Fibroblast of lung (primary cell): ENCODE results near the gene KCNE5. TPM values are rescaled to one million over a fixed set of nuclear protein-coding genes. Genes with fewer than 3 reads are reported as not detected.

ENCODE experiments used
- DNase-seq, 2 donors: peaks; one replicate each; pipeline versions ENCODE4 v3.0.0 to v3.0.0-alpha.2; 2010; ENCODE audit warnings: low read depth in 2 of 2
- H2AFZ ChIP-seq: 2 replicates; pipeline ENCODE4 v1.5.1; 2012; ENCODE audit warnings: low read length, control low read depth, inconsistent platforms
- H3K27ac ChIP-seq: 2 replicates; pipeline ENCODE4 v1.5.1; 2011; ENCODE audit warnings: low read length, control low read depth; ENCODE audit not compliant: insufficient read depth
- H3K27me3 ChIP-seq: 2 replicates; pipeline ENCODE4 v1.5.1; 2011; ENCODE audit warnings: mild to moderate bottlenecking, low read length; ENCODE audit not compliant: control insufficient read depth, insufficient read depth
- H3K36me3 ChIP-seq: 2 replicates; pipeline ENCODE4 v1.5.1; 2011; ENCODE audit warnings: low read length; ENCODE audit not compliant: control insufficient read depth, insufficient read depth
- H3K4me1 ChIP-seq: 2 replicates; pipeline ENCODE4 v1.5.1; 2011; ENCODE audit warnings: low read length; ENCODE audit not compliant: control insufficient read depth, insufficient read depth; ENCODE audit errors: extremely low read depth
- H3K4me2 ChIP-seq: 2 replicates; pipeline ENCODE4 v1.5.1; 2011; ENCODE audit warnings: low read length, control low read depth; ENCODE audit not compliant: insufficient read depth; ENCODE audit errors: extremely low read depth
- H3K4me3 ChIP-seq, 4 experiments: fragments of 200-600 bp in 1 of 4; sonication (generic) in 1 of 4; replicated peaks in 1 of 4; 2 replicates each; pipeline ENCODE4 v1.5.1; 2011 to 2016; ENCODE audit warnings: low read length in 4 of 4, low read depth in 3 of 4, mild to moderate bottlenecking in 3 of 4, control low read depth in 2 of 4, inconsistent platforms in 1 of 4, mixed read lengths in 1 of 4; ENCODE audit not compliant: insufficient read depth in 1 of 4; ENCODE audit errors: control extremely low read depth in 1 of 4
- H3K79me2 ChIP-seq: 2 replicates; pipeline ENCODE4 v1.5.1; 2012; ENCODE audit warnings: mild to moderate bottlenecking, low read length, inconsistent platforms; ENCODE audit not compliant: control insufficient read depth, insufficient read depth
- H3K9ac ChIP-seq: 2 replicates; pipeline ENCODE4 v1.5.1; 2011; ENCODE audit warnings: mild to moderate bottlenecking, low read length, control low read depth; ENCODE audit not compliant: insufficient read depth
- H3K9me3 ChIP-seq: 2 replicates; pipeline ENCODE4 v1.5.1; 2012; ENCODE audit warnings: low read depth, low read length; ENCODE audit not compliant: control insufficient read depth, insufficient read depth
- H4K20me1 ChIP-seq: 2 replicates; pipeline ENCODE4 v1.5.1; 2011; ENCODE audit warnings: low read length; ENCODE audit not compliant: control insufficient read depth, insufficient read depth; ENCODE audit errors: extremely low read depth
- CTCF ChIP-seq, 2 donors: IDR thresholded peaks in 1 of 2; conservative IDR thresholded peaks in 1 of 2; 1 replicate in 1 of 2; 2 replicates in 1 of 2; pipeline ENCODE4 v1.5.1; 2011 to 2012; ENCODE audit warnings: low read length in 2 of 2, control low read depth in 1 of 2, inconsistent platforms in 1 of 2, low read depth in 1 of 2, mild to moderate bottlenecking in 1 of 2
- EZH2 ChIP-seq: IDR thresholded peaks from 2 replicates; pipeline ENCODE4 v1.5.1; 2012; ENCODE audit warnings: low read length, control low read depth, mild to moderate bottlenecking; ENCODE audit errors: missing control alignments
- polyA plus RNA-seq, 2 donors: library from polyadenylated mRNA; depleted of rRNA in 1 of 2; stranded (reverse) in 1 of 2; unstranded in 1 of 2; fragments of >200 nt; gene quantifications; 2 replicates each; pipeline ENCODE4 v1.2.1, GENCODE V29; 2011 to 2012; ENCODE audit warnings: missing spikeins in 1 of 2
- total RNA-seq: library from RNA; depleted of rRNA; stranded (reverse); fragments of >200 nt; gene quantifications from 2 replicates; pipeline ENCODE4 v1.2.1, GENCODE V29; 2014

KCNE5 gene
- total and polyA plus RNA-seq, 2 donors (not counting 1 experiment from before 2014, with no cell fraction given), result 0.12 to 1.2 TPM

GRCh38 chrX:109626637-109627036, 1.7 kb upstream of the KCNE5 start:
- no peak overlapping the region for H3K4me2 ChIP-seq

DNA sequence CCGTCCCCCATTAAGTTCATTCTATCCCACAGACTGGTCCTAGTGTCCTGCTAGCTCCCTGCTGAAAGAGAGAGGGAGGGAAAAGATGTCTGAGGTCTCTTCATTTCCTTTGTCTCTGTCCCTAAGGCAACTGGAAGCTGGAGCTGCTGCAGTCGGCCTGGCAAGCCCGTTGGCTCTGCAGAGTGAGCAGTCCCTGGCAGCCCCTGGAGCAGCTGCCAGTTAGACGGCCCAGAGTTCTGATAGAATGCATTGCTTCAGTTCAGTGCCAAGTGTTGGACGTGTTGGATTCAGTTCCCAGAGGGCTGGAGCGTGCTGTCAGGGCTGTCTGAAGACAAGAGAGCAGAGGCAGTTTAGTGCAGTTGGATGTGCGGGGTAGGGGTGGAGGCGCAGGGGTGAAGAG, 975 bp downstream of the KCNE5 start:
- no peak overlapping the region for H3K9ac ChIP-seq
- H3K79me2 ChIP-seq, result no peaks in the 10 kb centered on the region
- H2AFZ ChIP-seq, result no peak overlapping the region
- no peak overlapping the region for H3K4me3 ChIP-seq
- H4K20me1 ChIP-seq, result no peaks in the 10 kb centered on the region
- H3K27ac ChIP-seq, result no peak overlapping the region
- TF ChIP-seq EZH2 (no peak), CTCF (conservative IDR thresholded peaks at IDR 0.05 in 1 of 2, IDR thresholded peaks at IDR 0.05 in 1 of 2; ENCODE audit: low read depth in 1 of 2, low read length in 2 of 2) (no peak)
- no peaks in the 10 kb centered on the region for H3K4me1 ChIP-seq
- H3K9me3 ChIP-seq, result no peaks in the 10 kb centered on the region
- no peaks in the 10 kb centered on the region for H3K27me3 ChIP-seq
- H3K36me3 ChIP-seq, result no peaks in the 10 kb centered on the region
- no peak overlapping the region for H3K4me2 ChIP-seq
- DNase-seq, result no peak

More at GRCh38 chrX:109626637-109627036, 1.7 kb upstream of the KCNE5 start:
- no peaks in the 10 kb centered on the region for H3K27me3 ChIP-seq
- no peaks in the 10 kb centered on the region for H3K4me1 ChIP-seq
- H3K9me3 ChIP-seq, result no peaks in the 10 kb centered on the region
- no peak for DNase-seq
- H3K79me2 ChIP-seq, result no peaks in the 10 kb centered on the region
- no peak overlapping the region for H3K9ac ChIP-seq
- H2AFZ ChIP-seq, result no peak overlapping the region
- no peaks in the 10 kb centered on the region for H3K36me3 ChIP-seq
- no peak overlapping the region for H3K4me3 ChIP-seq
- TF ChIP-seq EZH2, result no peak
- TF ChIP-seq CTCF (conservative IDR thresholded peaks at IDR 0.05 in 1 of 2, IDR thresholded peaks at IDR 0.05 in 1 of 2; ENCODE audit: low read depth in 1 of 2, low read length in 2 of 2), result no peak
- H3K27ac ChIP-seq, result no peak overlapping the region
- H4K20me1 ChIP-seq, result no peaks in the 10 kb centered on the region

- H3K9ac ChIP-seq, result no peak overlapping the region
- H3K9me3 ChIP-seq, result no peaks in the 10 kb centered on the region
- no peaks in the 10 kb centered on the region for H3K4me1 ChIP-seq
- H2AFZ ChIP-seq, result no peak overlapping the region
- H3K4me3 ChIP-seq, result no peak overlapping the region
- no peak overlapping the region for H3K27ac ChIP-seq
- no peak for DNase-seq
- TF ChIP-seq EZH2 (no peak), CTCF (conservative IDR thresholded peaks at IDR 0.05 in 1 of 2, IDR thresholded peaks at IDR 0.05 in 1 of 2; ENCODE audit: low read depth in 1 of 2, low read length in 2 of 2) (no peak)
- H3K36me3 ChIP-seq, result no peaks in the 10 kb centered on the region
- H3K79me2 ChIP-seq, result no peaks in the 10 kb centered on the region
- H4K20me1 ChIP-seq, result no peaks in the 10 kb centered on the region
- H3K4me2 ChIP-seq, result no peak overlapping the region
- H3K27me3 ChIP-seq, result no peaks in the 10 kb centered on the region
These were observed 2.7 kb downstream of the KCNE5 start for GRCh38 chrX:109622270-109622669.
